Glomerular visceral epithelial cell (primary cell): ENCODE measurements around the gene FAM174B.

Source experiments
- DNase-seq: peaks from one replicate; pipeline ENCODE4 v3.0.0-alpha.2; 2016; ENCODE audit errors: extremely low spot score

The FAM174B gene

DNA sequence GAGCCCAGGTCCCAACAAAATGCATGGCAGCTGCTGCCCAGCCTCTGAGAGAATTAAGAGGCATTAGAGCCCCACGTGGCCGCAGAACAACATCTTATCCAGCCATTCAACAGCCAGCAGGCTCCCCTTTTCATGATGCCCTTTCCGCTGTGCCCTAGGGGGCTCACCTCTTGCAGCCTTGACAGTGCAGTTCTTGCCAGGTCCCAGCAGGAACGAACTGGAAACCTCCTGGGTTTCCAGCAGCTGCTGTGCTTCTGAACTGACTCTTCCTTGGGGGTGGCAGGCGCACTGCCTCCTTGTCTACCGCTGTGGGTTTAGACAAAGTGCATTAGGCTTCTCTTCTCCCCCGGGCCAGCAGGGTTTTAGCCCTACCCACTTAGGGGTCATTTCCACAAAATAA, 85.2 kb downstream of the FAM174B start:
- DNase-seq: no peak

DNA sequence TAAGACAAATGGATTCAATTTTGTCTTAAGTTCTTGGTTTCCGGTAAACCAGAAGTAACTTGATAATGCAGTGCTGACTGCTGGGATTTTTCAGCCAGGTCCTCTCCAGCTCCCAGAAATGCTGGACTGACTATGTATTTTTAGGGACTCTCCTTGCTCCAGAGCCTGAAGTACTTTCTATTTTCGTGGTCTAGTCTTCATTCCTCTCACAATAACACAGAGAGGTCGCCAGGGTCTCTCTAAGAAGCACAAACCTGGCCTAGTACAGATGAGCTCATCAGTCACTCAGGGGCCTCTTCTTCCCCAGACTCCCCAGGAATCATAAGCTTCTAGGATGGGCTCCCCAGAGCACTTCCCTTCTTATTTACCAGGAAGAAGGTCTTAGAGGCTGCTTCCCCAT, 85.8 kb downstream of the FAM174B start:
- no peak for DNase-seq
